ENCODE data around the gene OR7A17. TPM values are rescaled to one million over a fixed set of nuclear protein-coding genes. Genes with fewer than 3 reads are reported as not detected.

OR7A17 gene
- total and polyA plus RNA-seq, 2 of the 8 experiments (the other 6 are each of a cell fraction or from before 2014, with no cell fraction given), result not detected

DNA sequence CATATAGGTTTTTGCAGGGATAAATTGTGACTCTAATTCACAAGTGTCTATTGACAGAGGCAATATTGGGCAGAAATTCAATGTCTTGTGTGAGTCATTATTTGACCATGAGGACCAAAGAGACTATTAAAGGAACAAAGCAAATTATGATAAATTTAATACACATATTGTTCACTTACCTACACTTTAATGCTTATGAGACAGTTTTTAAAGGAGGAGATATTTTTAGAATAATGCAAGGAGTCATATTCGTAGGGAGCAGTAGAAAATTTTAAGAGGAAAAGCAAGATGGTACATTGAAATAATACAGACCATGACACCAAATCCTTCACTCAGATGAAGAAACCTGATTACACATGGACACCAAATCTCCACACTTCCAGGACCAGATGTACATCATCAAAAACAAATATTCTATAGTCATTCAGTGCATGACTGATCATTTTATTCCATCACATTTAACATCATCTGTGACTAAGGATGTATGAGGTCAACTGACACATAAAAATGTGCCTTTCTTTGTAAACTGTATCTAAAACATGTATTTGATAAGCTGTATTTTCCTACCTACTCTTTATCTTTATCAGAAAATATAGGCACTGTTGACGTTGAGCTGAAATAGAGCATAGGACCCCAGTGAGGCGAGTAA lies 4.2 kb upstream of the OR7A17 start (continued):
- TF ChIP-seq, protein P1, sequence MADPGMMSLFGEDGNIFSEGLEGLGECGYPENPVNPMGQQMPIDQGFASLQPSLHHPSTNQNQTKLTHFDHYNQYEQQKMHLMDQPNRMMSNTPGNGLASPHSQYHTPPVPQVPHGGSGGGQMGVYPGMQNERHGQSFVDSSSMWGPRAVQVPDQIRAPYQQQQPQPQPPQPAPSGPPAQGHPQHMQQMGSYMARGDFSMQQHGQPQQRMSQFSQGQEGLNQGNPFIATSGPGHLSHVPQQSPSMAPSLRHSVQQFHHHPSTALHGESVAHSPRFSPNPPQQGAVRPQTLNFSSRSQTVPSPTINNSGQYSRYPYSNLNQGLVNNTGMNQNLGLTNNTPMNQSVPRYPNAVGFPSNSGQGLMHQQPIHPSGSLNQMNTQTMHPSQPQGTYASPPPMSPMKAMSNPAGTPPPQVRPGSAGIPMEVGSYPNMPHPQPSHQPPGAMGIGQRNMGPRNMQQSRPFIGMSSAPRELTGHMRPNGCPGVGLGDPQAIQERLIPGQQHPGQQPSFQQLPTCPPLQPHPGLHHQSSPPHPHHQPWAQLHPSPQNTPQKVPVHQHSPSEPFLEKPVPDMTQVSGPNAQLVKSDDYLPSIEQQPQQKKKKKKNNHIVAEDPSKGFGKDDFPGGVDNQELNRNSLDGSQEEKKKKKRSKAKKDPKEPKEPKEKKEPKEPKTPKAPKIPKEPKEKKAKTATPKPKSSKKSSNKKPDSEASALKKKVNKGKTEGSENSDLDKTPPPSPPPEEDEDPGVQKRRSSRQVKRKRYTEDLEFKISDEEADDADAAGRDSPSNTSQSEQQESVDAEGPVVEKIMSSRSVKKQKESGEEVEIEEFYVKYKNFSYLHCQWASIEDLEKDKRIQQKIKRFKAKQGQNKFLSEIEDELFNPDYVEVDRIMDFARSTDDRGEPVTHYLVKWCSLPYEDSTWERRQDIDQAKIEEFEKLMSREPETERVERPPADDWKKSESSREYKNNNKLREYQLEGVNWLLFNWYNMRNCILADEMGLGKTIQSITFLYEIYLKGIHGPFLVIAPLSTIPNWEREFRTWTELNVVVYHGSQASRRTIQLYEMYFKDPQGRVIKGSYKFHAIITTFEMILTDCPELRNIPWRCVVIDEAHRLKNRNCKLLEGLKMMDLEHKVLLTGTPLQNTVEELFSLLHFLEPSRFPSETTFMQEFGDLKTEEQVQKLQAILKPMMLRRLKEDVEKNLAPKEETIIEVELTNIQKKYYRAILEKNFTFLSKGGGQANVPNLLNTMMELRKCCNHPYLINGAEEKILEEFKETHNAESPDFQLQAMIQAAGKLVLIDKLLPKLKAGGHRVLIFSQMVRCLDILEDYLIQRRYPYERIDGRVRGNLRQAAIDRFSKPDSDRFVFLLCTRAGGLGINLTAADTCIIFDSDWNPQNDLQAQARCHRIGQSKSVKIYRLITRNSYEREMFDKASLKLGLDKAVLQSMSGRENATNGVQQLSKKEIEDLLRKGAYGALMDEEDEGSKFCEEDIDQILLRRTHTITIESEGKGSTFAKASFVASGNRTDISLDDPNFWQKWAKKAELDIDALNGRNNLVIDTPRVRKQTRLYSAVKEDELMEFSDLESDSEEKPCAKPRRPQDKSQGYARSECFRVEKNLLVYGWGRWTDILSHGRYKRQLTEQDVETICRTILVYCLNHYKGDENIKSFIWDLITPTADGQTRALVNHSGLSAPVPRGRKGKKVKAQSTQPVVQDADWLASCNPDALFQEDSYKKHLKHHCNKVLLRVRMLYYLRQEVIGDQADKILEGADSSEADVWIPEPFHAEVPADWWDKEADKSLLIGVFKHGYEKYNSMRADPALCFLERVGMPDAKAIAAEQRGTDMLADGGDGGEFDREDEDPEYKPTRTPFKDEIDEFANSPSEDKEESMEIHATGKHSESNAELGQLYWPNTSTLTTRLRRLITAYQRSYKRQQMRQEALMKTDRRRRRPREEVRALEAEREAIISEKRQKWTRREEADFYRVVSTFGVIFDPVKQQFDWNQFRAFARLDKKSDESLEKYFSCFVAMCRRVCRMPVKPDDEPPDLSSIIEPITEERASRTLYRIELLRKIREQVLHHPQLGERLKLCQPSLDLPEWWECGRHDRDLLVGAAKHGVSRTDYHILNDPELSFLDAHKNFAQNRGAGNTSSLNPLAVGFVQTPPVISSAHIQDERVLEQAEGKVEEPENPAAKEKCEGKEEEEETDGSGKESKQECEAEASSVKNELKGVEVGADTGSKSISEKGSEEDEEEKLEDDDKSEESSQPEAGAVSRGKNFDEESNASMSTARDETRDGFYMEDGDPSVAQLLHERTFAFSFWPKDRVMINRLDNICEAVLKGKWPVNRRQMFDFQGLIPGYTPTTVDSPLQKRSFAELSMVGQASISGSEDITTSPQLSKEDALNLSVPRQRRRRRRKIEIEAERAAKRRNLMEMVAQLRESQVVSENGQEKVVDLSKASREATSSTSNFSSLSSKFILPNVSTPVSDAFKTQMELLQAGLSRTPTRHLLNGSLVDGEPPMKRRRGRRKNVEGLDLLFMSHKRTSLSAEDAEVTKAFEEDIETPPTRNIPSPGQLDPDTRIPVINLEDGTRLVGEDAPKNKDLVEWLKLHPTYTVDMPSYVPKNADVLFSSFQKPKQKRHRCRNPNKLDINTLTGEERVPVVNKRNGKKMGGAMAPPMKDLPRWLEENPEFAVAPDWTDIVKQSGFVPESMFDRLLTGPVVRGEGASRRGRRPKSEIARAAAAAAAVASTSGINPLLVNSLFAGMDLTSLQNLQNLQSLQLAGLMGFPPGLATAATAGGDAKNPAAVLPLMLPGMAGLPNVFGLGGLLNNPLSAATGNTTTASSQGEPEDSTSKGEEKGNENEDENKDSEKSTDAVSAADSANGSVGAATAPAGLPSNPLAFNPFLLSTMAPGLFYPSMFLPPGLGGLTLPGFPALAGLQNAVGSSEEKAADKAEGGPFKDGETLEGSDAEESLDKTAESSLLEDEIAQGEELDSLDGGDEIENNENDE (IDR thresholded peaks at IDR 0.05; ENCODE audit: insufficient replicate concordance, low read length), result no peak
- TF ChIP-seq, protein P2, sequence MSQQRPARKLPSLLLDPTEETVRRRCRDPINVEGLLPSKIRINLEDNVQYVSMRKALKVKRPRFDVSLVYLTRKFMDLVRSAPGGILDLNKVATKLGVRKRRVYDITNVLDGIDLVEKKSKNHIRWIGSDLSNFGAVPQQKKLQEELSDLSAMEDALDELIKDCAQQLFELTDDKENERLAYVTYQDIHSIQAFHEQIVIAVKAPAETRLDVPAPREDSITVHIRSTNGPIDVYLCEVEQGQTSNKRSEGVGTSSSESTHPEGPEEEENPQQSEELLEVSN (IDR thresholded peaks at IDR 0.05), result no peak
- TF ChIP-seq TAF1 (IDR thresholded peaks at IDR 0.05; ENCODE audit: low read depth, low read length) (no peak), JUND (IDR thresholded peaks at IDR 0.05; ENCODE audit: low read length) (no peak)
